WI38 (cell line): ENCODE measurements around the gene MRPS11.

Source experiments
- H3K4me3 ChIP-seq: 2 replicates; pipeline ENCODE4 v1.5.1; 2011; ENCODE audit warnings: low read depth, mild to moderate bottlenecking, control low read depth, low read length
- TF ChIP-seq, protein P1 (sequence below): IDR thresholded peaks from 2 replicates; pipeline ENCODE4 v1.5.1; 2012; ENCODE audit warnings: low read depth, mild to moderate bottlenecking, control low read depth, low read length

Gene MRPS11

DNA sequence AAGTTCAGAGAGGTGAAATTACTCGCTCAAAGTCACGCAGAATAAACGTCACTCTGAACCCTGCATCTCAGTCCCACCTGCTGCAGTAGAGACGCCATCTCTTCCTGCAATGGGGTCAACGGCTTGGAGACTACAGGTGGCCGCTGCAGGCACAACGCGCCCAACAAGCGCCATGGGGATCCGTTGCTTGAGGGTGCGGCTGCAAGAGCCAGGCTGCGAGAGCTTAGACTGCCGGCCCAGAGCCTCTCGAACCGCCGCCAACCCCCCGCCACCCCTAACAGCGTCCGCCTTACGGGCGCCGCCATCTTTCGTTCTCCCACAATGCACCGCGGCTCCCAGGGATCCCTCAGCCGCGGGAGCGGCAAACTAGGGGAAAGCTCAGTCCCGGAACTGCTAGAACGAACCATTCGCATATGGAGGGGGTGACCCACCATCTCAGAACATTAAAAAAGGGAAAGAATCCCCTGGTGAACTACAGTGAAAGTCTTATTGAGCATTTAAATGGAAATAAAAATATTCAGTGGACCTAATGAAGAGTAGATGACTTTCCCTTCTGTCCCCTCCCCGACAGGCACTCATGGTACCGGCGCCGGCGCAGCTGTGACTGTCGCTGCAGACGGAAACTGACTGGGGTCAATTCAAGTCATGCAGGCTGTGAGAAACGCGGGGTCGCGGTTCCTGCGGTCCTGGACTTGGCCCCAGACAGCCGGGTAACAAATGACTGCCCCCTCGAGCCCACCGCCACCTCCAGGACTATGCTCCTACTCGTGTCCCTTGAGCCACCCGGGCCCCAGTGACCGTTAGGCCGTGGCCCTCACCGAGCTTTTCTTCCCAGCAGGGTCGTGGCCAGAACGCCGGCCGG, at the start of gene MRPS11, which contains the start of gene MRPL46:
Gene MRPS11 (plus strand): TSS at position 636 of the 862 bp plus-strand sequence. CDS start 10 bp downstream, at position 646.
Gene MRPL46 (minus strand): TSS at position 316 of the 862 bp plus-strand sequence. CDS start 11 bp downstream, at position 305.
- TF ChIP-seq, protein P1, sequence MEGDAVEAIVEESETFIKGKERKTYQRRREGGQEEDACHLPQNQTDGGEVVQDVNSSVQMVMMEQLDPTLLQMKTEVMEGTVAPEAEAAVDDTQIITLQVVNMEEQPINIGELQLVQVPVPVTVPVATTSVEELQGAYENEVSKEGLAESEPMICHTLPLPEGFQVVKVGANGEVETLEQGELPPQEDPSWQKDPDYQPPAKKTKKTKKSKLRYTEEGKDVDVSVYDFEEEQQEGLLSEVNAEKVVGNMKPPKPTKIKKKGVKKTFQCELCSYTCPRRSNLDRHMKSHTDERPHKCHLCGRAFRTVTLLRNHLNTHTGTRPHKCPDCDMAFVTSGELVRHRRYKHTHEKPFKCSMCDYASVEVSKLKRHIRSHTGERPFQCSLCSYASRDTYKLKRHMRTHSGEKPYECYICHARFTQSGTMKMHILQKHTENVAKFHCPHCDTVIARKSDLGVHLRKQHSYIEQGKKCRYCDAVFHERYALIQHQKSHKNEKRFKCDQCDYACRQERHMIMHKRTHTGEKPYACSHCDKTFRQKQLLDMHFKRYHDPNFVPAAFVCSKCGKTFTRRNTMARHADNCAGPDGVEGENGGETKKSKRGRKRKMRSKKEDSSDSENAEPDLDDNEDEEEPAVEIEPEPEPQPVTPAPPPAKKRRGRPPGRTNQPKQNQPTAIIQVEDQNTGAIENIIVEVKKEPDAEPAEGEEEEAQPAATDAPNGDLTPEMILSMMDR = no peak
- H3K4me3 ChIP-seq = peak within 1 kb of the TSS; percentile 98

DNA sequence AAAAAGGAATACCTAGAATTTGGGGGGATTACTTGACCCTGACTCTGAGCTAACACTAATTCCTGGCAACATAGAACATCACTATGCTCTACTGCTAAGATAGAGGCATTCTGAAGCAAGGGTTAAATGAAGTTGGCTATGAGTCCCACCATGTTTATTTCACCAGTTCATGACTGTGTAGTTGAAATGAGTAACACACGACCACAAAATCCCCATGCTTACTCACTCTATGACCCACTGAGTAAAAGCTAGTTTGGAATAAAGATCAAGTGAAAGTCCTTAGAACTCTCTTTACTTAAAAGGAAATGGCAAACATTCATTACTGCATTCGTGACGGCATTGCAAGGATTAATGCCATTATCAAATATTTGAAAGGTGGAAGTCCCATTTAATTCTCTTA, 47.7 kb upstream of the MRPS11 start:
- H3K4me3 ChIP-seq = no peak overlapping the region
- TF ChIP-seq, protein P1 = no peak

DNA sequence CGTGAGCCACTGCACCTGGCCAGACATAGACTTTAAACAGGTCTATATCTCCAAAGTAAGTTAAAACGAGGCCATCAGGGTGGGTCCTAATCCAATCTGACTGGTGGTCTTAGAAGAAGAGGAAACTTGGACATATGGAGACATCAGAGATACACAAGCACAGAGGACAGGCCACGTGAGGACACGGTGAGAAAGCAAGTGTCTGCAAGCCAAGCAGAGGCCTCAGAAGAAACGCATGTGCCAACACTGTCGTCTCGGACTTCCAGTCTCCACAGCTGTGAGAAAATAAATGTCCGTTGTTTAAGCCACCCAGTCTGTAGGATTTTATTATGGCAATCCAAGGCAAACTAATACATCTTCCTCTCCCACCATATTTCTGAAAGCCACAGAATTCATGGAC, 44.2 kb upstream of the MRPS11 start:
- TF ChIP-seq, protein P1 = no peak

DNA sequence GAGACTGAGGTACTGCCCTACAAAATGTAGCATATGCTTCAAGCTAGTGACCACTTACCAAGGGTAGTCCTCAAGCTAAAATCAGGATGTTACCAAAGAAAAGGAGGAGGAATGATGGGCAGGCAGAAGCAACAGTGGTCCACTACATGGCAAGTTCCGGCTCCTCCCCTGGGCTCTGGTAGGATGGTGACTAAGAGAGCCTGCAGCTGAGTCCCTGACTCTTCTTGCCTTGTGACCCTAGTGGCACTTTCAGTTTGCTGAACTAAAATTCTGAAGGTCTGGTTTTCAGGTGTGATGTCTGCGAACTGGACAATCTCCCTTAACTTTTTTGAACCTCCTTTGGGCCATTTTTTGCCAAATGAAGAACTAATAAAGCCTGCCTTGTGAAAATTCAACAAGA, 41.2 kb upstream of the MRPS11 start:
- TF ChIP-seq, protein P1 = no peak

More for the DNA sequence above, 44.2 kb upstream of the MRPS11 start:
- H3K4me3 ChIP-seq = no peak overlapping the region

DNA sequence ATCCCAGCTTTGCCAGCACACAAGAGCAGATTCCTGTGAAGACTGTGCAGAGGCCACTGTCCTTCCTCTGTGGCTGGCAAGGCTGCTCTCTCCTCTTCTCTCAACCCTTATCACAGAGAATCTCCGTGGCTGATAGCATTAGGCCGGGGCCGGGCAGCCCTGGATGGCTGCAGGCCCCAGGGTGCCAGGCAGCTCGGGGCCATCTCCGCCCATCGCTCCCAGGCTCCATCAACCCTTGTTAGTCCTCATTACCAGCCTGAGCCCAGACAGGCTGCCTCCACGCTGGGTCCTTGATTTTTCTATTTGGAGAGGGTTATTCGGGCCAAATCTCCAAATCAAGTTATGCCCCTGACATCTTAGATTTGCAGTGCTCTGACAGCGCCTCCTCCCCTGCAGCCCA, 39.5 kb upstream of the MRPS11 start:
- no peak overlapping the region for H3K4me3 ChIP-seq
- TF ChIP-seq, protein P1 = no peak

More for the DNA sequence above, 41.2 kb upstream of the MRPS11 start:
- H3K4me3 ChIP-seq = no peak overlapping the region

DNA sequence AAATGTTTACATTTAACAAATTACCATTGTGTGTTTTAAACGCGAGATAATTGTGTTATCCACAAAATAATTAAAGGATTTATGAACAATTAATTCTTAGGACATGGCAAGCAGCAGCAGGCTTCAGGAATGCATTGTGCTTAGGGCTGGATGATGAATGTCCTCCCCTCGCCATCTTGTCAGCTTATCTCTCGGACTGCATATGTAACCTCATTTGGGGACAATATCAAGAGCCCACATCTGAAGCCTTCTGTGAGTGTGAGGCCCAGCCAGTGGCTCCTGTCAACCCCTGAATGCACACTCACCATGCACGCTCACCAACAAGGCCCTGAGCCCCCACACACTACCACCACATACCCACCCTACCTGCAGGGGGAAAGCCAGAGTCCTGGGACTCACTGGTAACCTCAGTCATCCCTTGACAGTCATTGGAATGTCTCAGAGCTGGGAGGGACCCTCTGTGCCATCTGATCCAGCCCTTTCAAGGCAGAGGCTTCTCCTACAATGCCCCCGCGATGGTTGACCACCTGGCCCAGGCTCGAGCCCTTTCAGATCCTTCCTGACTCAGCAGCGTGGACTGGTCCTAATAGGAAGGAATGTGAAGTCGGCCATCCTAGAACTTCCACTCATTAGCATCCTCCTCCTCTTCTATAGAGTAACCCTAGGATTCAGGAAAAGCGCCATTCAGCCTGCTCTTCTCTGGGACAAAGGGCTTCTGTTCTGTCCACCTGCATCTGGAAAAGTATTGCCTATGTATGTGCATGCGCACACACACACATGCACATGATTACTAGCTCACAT, 38.5 kb upstream of the MRPS11 start:
- H3K4me3 ChIP-seq = no peak overlapping the region
- TF ChIP-seq, protein P1 = no peak
